Cardiac septum (tissue), 1 donor: Measurements from ENCODE around the gene MTFR1L. TPM values are rescaled to one million over a fixed set of nuclear protein-coding genes. Genes with fewer than 3 reads are reported as not detected.
A peak's percentile ranks its signal among the peaks of the same experiment; 100 is the strongest.

Source experiments
- DNase-seq: peaks from one replicate; pipeline ENCODE4 v3.0.0-alpha.2; 2020; ENCODE audit warnings: low spot score
- intact Hi-C: fragments of 100-400 bp; cut with DNase I; formaldehyde crosslinking; loops from one replicate; pipeline ENCODE4 v1.14.0; 2022
- total RNA-seq: library from RNA; stranded (reverse); fragmentation: NEBNext Ultra II Directional; extraction: Animal tissue kit (Norgen Biotek cat#: 25700); gene quantifications from one replicate; pipeline ENCODE4 v1.2.1, GENCODE V29; 2021
- donor health status: DM: no; HTN: no; CAD: no.

MTFR1L gene
- total RNA-seq, 1 donor from 2014 or later: 187 TPM

DNA sequence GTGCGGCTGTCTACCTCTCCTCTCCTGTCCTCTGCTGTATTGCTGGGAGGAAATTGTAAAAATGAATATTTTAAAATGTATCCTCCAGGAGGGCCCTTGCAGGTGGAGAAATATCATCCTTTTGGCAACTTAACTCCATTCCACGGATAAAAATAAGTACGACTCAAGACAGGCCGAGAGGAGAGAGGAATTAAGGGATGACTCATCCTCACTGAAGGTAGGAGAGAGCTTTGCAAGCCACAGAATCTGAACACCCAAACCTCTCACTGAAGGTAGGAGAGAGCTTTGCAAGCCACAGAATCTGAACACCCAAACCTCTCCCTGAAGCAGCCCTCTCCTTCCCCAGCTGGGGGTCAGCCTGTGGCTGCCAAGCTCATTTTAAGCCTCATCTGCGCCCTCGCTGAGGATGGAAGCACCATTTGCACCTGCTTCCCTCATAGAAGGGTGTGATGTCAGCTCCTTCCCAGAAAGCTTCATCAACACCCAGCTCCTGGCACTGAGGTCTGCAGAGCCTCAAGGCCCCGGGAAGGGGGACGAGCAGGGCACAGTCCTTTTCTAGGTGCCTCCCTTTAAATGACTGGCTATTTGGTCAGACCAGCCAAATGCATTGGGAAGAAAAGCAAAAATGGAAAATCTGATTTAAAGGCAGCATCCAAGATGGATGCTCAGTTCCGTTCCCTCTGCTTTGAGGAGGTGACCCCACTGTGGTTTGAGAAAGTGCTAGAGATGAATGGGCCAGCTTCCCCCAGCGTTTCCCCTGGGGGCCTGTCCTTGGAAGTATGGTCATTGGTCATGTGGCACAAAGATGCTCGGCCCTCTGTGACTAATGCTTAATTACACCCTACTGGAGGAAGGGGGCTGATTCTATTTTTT, 32.6 kb upstream of the MTFR1L start:
- DNase-seq: no peak
- intact Hi-C loops: no loop called here

DNA sequence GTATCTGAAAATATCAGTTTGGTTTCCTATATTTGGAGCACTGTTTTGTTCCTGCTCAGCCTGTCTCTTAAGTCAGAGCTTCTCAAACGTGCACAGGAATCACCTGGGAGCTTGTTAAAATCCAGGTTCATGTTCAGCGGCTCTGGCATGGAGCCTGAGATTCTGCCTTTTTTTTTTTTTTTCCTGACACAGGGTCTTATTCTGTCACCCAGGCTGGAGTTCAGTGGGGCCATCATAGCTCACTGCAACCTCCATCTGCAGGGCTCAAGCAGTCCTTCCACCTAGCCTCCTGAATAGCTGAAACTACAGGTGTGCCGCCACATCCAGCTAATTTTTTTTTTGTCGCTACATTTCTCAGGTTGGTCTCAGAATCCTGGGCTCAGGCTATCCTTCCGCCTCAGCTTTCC, 32.0 kb upstream of the MTFR1L start:
- intact Hi-C loops: no loop called here
- DNase-seq: no peak

DNA sequence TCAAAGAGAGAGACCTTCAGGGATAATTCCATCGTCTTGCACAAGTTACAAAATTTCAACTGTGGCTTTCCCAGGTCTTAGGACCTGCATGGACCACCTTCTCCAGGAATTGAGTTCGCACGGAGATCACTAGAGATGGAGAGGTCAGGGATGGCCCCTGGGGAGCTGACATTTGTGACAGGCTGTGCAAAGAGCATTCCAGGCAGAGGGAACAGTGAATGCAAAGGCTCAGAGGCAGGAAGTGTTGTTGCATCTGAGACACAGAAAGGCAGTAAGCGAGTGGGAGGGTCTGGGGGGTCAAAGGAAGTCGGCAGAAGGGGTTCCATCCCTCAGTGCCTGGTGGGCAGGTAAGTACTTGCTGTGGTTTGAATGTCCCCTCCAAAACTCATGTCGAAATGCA, 29.3 kb upstream of the MTFR1L start:
- no peak for DNase-seq
- intact Hi-C loops: no loop called here

DNA sequence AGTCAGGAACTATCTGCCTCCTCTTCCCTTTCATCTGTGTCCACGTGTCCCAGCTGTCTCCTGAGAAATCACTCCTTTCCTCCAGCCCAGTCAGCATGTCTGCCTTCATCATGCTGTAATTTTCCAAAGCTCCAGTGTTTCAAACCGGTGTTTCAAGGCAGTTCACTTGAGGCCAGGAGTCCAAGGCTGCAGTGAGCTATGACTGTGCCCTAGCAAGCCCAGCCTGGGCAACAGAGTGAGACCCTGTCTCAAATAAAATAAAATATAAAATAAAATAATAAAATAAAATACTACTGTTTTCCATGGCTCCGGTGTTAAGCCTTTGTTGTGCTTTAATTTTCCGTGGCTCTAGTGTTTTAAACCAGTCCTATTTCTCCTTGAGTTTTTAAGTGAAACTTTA, 27.6 kb upstream of the MTFR1L start:
- intact Hi-C loops: no loop called here
- DNase-seq: no peak

- intact Hi-C loops: no loop called here
- DNase-seq: no peak
These were observed 26.1 kb upstream of the MTFR1L start for GRCh38 chr1:25793585-25794170.

GRCh38 chr1:25794325-25794724, 25.4 kb upstream of the MTFR1L start:
- DNase-seq: no peak
- intact Hi-C loops: no loop called here

GRCh38 chr1:25795211-25795610, 24.5 kb upstream of the MTFR1L start:
- DNase-seq: no peak
- intact Hi-C loops: loop anchor here (5.0 kb wide), 3 partner anchors 98 to 548 kb away; partner anchors contain the start of genes LDLRAP1 and RSRP1

DNA sequence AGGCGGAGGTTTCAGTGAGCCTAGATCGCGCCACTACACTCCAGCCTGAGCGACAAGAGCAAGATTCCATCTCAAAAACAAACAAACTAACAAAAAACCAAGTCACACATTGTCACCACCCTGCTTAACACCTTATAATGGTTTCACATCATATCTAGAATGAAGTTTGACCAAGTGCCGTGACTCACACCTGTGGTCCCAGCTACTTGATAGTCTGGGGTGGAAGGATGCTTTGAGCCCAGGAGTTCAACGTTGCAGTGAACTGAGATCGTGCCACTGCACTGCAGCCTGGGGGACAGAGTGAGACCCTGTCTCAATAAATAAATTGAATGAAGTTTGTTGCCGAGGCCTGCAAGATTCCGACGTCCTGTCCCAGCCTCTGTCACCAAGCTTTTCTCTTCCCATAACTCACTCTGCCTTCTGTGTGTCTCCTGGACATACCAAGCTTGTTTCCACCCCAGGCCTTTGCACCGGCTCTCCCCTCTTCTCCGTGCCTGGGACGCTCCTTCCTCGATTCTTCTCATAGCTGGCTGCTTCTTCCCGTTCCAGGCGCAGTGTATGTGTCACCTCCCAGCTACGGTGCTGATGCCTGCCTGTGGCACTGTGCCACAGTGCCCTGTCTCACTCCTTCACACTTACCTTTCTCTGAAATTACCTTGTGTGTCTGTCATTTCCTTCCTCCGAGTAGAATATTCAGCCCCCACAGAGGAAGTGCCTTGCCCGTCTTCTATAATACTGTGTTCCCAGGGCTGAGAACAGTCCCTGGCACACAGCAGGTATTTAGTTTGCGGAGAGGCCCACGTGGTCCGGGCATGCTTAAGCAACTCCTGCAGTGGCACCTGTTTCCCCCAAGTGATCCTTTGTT, 23.6 kb upstream of the MTFR1L start:
- intact Hi-C loops: loop anchor here (2.0 to 5.0 kb wide), 5 partner anchors 51 to 549 kb away; partner anchors contain the start of genes LDLRAP1 and RSRP1
- DNase-seq: no peak

DNA sequence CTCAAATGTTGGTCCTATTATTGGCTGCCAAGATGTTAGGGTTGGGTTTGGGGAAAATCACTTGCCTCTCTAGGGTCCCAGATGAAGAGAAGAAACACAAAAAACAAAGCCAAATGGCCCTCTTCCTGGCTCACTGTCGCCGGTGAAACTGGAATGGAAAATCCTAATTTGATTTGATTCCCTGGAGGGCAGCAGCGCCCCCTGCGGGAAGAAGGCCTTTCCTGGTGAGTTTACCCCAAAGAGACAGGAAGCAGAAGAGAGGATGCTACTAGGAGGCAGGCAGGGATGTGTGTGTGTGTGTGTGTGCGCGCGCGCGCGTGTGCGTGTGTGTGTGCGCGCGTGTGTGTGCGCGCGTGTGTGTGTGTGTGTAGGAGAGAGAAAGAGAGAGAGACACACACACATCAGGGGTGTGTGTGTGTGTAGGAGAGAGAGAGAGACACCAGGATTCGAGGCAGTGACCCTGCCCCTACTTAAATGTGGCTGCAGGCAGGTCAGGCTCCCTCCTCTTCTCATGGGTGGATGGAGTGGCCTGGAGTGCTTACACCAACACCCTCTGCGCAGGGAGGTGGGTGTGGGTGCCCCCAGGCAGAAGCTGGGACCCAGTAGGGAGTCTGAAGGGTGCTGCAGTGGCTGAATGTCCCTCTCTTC, 22.8 kb upstream of the MTFR1L start:
- intact Hi-C loops: loop anchor here (2.0 to 5.0 kb wide), 5 partner anchors 52 to 550 kb away; partner anchors contain the start of genes LDLRAP1 and RSRP1
- peak; percentile 90 for DNase-seq

DNA sequence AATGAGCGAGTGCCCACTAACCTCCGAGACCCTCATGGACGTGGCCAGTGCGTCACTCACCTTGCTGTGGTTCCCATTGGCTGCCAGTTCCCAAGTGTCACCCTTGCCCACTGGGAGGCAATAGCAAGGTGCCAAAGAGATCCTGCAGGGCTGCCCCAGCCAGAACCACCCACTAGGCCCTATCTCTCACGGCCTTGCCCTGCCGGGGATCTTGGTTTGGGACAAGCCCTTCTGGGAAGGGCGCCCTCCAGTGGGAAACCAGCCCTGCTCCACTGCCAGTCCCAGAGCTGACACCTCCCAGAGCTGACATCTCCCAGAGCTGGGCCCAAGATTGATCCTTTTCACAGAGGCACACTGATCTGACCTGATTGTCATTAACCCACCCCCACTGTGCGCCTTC, 21.8 kb upstream of the MTFR1L start:
- no peak for DNase-seq
- intact Hi-C loops: loop anchor here (2.0 to 5.0 kb wide), 6 partner anchors 53 to 551 kb away; partner anchors contain the start of genes LDLRAP1, MAN1C1 and RSRP1

GRCh38 chr1:25798666-25799351, 20.9 kb upstream of the MTFR1L start:
- intact Hi-C loops: loop anchor here (2.0 to 5.0 kb wide), 4 partner anchors 102 to 552 kb away; partner anchors contain the start of genes LDLRAP1, MAN1C1 and RSRP1
- DNase-seq: no peak

- intact Hi-C loops: loop anchor here (2.0 to 5.0 kb wide), 4 partner anchors 102 to 552 kb away; partner anchors contain the start of genes LDLRAP1, MAN1C1 and RSRP1
- DNase-seq: no peak
These were observed 20.3 kb upstream of the MTFR1L start for GRCh38 chr1:25799352-25799934.

DNA sequence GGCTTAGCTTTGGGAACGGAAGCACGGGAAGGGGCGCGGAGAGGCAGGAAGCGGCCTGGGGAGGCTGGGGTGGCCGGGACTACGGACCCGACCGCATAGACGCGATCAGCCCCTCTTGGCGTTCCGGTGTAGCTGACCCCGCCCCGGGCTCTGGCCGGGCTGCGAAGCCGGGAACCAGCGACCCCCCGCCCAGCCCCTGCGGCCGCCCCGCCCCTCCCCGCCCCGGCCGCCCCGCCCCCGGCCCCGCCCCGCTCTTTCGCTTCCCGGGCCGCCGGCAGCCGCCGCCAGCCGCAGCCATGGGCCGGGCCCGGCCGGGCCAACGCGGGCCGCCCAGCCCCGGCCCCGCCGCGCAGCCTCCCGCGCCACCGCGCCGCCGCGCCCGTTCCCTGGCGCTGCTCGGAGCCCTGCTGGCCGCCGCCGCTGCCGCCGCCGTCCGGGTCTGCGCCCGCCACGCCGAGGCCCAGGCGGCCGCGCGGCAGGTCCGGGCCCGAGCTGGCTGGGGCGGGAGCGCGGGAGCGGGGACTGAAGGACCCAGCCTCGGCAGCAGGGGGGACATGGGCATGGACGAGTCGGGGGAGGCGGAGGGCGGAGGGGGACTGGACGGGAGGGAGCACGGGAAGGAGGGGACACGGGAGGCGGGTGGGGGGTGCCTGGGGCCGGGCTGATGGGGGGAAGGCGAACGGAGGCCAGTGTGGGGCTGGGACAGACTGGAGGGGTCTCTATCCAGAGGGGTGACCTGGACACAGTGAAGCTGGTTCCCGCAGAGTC, 19.6 kb upstream of the MTFR1L start, which contains the start of gene SELENON:
SELENON (plus strand) TSS at position 259 of the 768 bp plus-strand sequence; CDS start at position 297, 38 bp downstream.
- intact Hi-C loops: loop anchor here (2.0 to 5.0 kb wide), 4 partner anchors 103 to 553 kb away; partner anchors contain the start of genes LDLRAP1, MAN1C1 and RSRP1

DNA sequence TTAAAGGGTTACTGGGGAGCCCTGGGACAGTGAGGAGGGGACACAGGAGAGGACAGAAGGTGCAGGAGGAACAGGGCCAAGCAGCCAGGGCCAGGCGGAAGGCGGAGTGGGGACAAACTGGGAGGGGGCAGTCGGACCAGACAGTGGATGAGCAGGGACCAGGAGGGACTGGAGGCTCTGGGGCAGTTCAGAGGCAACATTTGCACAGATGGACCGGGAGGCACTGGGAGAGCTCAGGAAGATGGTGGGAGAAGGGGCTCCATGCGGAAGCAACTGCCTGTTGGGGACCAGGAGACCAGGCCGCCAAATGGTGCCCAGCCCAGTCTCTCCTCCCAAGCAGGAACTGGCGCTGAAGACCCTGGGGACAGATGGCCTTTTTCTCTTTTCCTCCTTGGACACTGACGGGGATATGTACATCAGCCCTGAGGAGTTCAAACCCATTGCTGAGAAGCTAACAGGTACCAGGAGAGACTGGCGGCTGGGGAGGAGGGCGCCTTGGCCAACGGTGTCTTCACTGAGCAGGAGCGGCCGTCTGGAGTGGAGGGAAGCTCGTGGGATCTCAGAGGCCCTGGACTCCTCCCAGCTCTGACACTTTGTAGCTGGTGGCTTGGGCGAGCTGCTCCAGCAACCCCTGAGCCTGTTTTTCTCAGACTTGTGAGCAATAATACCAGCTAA, 18.9 kb upstream of the MTFR1L start:
- intact Hi-C loops: no loop called here
- DNase-seq: no peak

More for the DNA sequence above, 19.6 kb upstream of the MTFR1L start, which contains the start of gene SELENON:
- peak; percentile 84 for DNase-seq

GRCh38 chr1:25802915-25803314, 16.8 kb upstream of the MTFR1L start:
- no peak for DNase-seq
- intact Hi-C loops: no loop called here

- DNase-seq: no peak
- intact Hi-C loops: no loop called here
These were observed 16.4 kb upstream of the MTFR1L start for GRCh38 chr1:25803368-25803767.
